GM19035 (cell line): Measurements from ENCODE around the gene EPC2.

Source experiments
- ATAC-seq: cut with Tn5 transposase; IDR thresholded peaks from one replicate; pipeline ENCODE4 v1.9.1; 2021; ENCODE audit not compliant: unreplicated experiment

Gene EPC2

GRCh38 chr2:148643998-148644882 lies at the start of gene EPC2:
Gene EPC2 (plus strand): TSS chr2:148644751. CDS start chr2:148645018, 267 bp downstream.
- peak; percentile 62 for ATAC-seq

GRCh38 chr2:148596018-148596417 lies 48.5 kb upstream of the EPC2 start:
- ATAC-seq, result no peak

- no peak for ATAC-seq
Observed at GRCh38 chr2:148599109-148599991, 45.2 kb upstream of the EPC2 start.

GRCh38 chr2:148602885-148603561 lies 41.5 kb upstream of the EPC2 start:
- peak; percentile 30 for ATAC-seq

- ATAC-seq, result peak; percentile 100
Observed at GRCh38 chr2:148603562-148603920, 41.0 kb upstream of the EPC2 start.

GRCh38 chr2:148604927-148605326 lies 39.6 kb upstream of the EPC2 start:
- no peak for ATAC-seq

GRCh38 chr2:148607566-148607965 lies 37.0 kb upstream of the EPC2 start:
- ATAC-seq, result no peak

GRCh38 chr2:148613231-148614013 lies 31.1 kb upstream of the EPC2 start:
- no peak for ATAC-seq

- ATAC-seq, result peak; percentile 41
Observed at GRCh38 chr2:148614014-148614321, 30.6 kb upstream of the EPC2 start.

- ATAC-seq, result peak; percentile 93
Observed at GRCh38 chr2:148614322-148615049, 30.1 kb upstream of the EPC2 start.

- ATAC-seq, result no peak
Observed at GRCh38 chr2:148615381-148615841, 29.1 kb upstream of the EPC2 start.

GRCh38 chr2:148616662-148617061 lies 27.9 kb upstream of the EPC2 start:
- ATAC-seq, result no peak

- no peak for ATAC-seq
Observed at GRCh38 chr2:148617219-148617618, 27.3 kb upstream of the EPC2 start.

- no peak for ATAC-seq
Observed at GRCh38 chr2:148619560-148620195, 24.9 kb upstream of the EPC2 start.

GRCh38 chr2:148622366-148622765 lies 22.2 kb upstream of the EPC2 start:
- no peak for ATAC-seq

GRCh38 chr2:148623086-148623485 lies 21.5 kb upstream of the EPC2 start:
- no peak for ATAC-seq

- ATAC-seq, result no peak
Observed at GRCh38 chr2:148627224-148627623, 17.3 kb upstream of the EPC2 start.

GRCh38 chr2:148634749-148635148 lies 9.8 kb upstream of the EPC2 start:
- ATAC-seq, result no peak

- no peak for ATAC-seq
Observed at GRCh38 chr2:148638543-148638942, 6.0 kb upstream of the EPC2 start.
